Gastroesophageal sphincter (tissue), 3 donors: ENCODE results near the gene TEX13D.

Source experiments
- CTCF ChIP-seq, 4 experiments: fragments of 200-600 bp in 2 of 4; fragments of 450-650 bp in 2 of 4; sonication (generic) in 1 of 4; IDR thresholded peaks; one replicate each; pipeline ENCODE4 v1.5.1; 2017 to 2019; ENCODE audit warnings: antibody characterized with exemption in 4 of 4, mild to moderate bottlenecking in 2 of 4, moderate library complexity in 2 of 4
- POLR2A ChIP-seq, 2 donors: fragments of 450-650 bp; IDR thresholded peaks; one replicate each; pipeline ENCODE4 v1.6.1; 2017; ENCODE audit warnings: antibody characterized with exemption in 2 of 2, mild to moderate bottlenecking in 2 of 2, moderate library complexity in 1 of 2

GRCh38 chrX:124348182-124348581, 15.7 kb downstream of the TEX13D start:
- TF ChIP-seq CTCF (IDR thresholded peaks at IDR 0.05) (no peak), POLR2A (IDR thresholded peaks at IDR 0.05) (no peak)
